K562 (cell line): ENCODE data around the gene EEPD1. TPM values are rescaled to one million over a fixed set of nuclear protein-coding genes. Genes with fewer than 3 reads are reported as not detected.

Experiments used
- ATAC-seq: fragments of 200-7000 bp; cut with Tn5 transposase; 3 replicates; pipeline ENCODE4 v1.9.1; 2020; ENCODE audit warnings: moderate library complexity
- BruUV-seq: library from RNA; stranded (reverse); fragments of 400-500 nt; replicated peaks from 2 replicates; lab custom pipeline; 2021; lab: Mats Ljungman, UMichigan
- CTCF ChIA-PET: fragments of 300-600 bp; formaldehyde crosslinking; extraction: SDS; loops from one replicate; lab custom pipeline; 2021; ENCODE audit warnings: low intra/inter-chr PET ratio; lab: Yijun Ruan, JAX
- POLR2A ChIA-PET: fragments of 300-600, 350-650 bp; sonication (Branson Sonifier 250); formaldehyde crosslinking; extraction: SDS; loops from one replicate; lab custom pipeline; 2021; ENCODE audit warnings: antibody characterized with exemption, inconsistent platforms; lab: Yijun Ruan, JAX
- DNase-seq, 4 experiments: peaks; one replicate each; pipeline versions ENCODE4 v3.0.0 to v3.0.0-alpha.2; 2011 to 2018; ENCODE audit warnings: low spot score in 3 of 4, mixed read lengths in 3 of 4; ENCODE audit errors: extremely low read depth in 1 of 4
- FAIRE-seq: peaks from 2 replicates; lab custom pipeline; 2011; peaks lifted over from hg19 to GRCh38; lab: Jason Lieb, UNC
- H2AFZ ChIP-seq: 2 replicates; pipeline ENCODE4 v1.6.0; 2011; ENCODE audit warnings: low read depth, low read length, control low read depth, inconsistent platforms
- H3K27ac ChIP-seq: fragments of 200-600 bp; 3 replicates; pipeline ENCODE4 v1.8.0; 2011; ENCODE audit warnings: low read depth, mild to moderate bottlenecking, control low read depth, inconsistent platforms, low read length, moderate library complexity, mixed read lengths; ENCODE audit errors: extremely low read depth
- H3K27me3 ChIP-seq, 2 experiments: fragments of 300-600 bp in 1 of 2; 2 replicates in 1 of 2; 3 replicates in 1 of 2; pipeline versions ENCODE4 v1.6.0 to v1.8.0; 2011; ENCODE audit warnings: inconsistent platforms in 2 of 2, low read length in 2 of 2, mild to moderate bottlenecking in 1 of 2, mixed read lengths in 1 of 2, moderate library complexity in 1 of 2; ENCODE audit not compliant: control insufficient read depth in 2 of 2, insufficient read depth in 2 of 2
- H3K36me3 ChIP-seq: fragments of 300-600 bp; 3 replicates; pipeline ENCODE4 v1.8.0; 2011; ENCODE audit warnings: mild to moderate bottlenecking, low read length, inconsistent platforms; ENCODE audit not compliant: control insufficient read depth, insufficient read depth
- H3K4me1 ChIP-seq, 2 experiments: fragments of 200-600 bp in 1 of 2; replicated peaks in 1 of 2; 2 replicates in 1 of 2; 3 replicates in 1 of 2; pipeline versions ENCODE4 v1.5.1 to v1.8.0; 2011; ENCODE audit warnings: inconsistent platforms in 2 of 2, low read length in 2 of 2, mild to moderate bottlenecking in 1 of 2, mixed read lengths in 1 of 2, moderate library complexity in 1 of 2; ENCODE audit not compliant: control insufficient read depth in 2 of 2, insufficient read depth in 2 of 2
- H3K4me2 ChIP-seq: 2 replicates; pipeline ENCODE4 v1.6.1; 2011; ENCODE audit warnings: low read length, control low read depth, inconsistent platforms, mixed read lengths; ENCODE audit not compliant: insufficient read depth
- H3K4me3 ChIP-seq: fragments of 200-600 bp; sonication (generic), shearing (Covaris generic); 2 replicates; pipeline ENCODE4 v1.5.1; 2016; ENCODE audit warnings: control low read depth, inconsistent platforms
- H3K79me2 ChIP-seq: fragments of 200-600 bp; 3 replicates; pipeline ENCODE4 v1.8.0; 2011; ENCODE audit warnings: low read length, inconsistent platforms; ENCODE audit not compliant: control insufficient read depth, insufficient read depth
- H3K9ac ChIP-seq, 2 experiments: 2 replicates each; pipeline versions ENCODE4 v1.6.0 to v1.6.1; 2011; ENCODE audit warnings: low read depth in 2 of 2, low read length in 2 of 2, control low read depth in 1 of 2, inconsistent platforms in 1 of 2, mild to moderate bottlenecking in 1 of 2, mixed read lengths in 1 of 2; ENCODE audit not compliant: insufficient read depth in 1 of 2
- H3K9me1 ChIP-seq: one replicate; pipeline ENCODE4 v1.6.0; 2011; ENCODE audit warnings: inconsistent platforms, mild to moderate bottlenecking, low read length, moderate library complexity; ENCODE audit not compliant: control insufficient read depth, insufficient read depth
- H3K9me3 ChIP-seq: replicated peaks from 2 replicates; pipeline ENCODE4 v1.5.1; 2011; ENCODE audit warnings: low read depth, low read length, inconsistent platforms; ENCODE audit not compliant: control insufficient read depth, insufficient read depth
- H4K20me1 ChIP-seq: replicated peaks from 2 replicates; pipeline ENCODE4 v1.6.1; 2011; ENCODE audit warnings: low read length, inconsistent platforms, mixed read lengths; ENCODE audit not compliant: control insufficient read depth, insufficient read depth
- ATF4 ChIP-seq: fragments of 450-650 bp; formaldehyde crosslinking; IDR thresholded peaks from 2 replicates; pipeline ENCODE4 v1.4.0; 2022; ENCODE audit warnings: mild to moderate bottlenecking, moderate library complexity
- BRCA1 ChIP-seq, 2 experiments: fragments of 450-650 bp in 1 of 2; sonication (generic) in 1 of 2; formaldehyde crosslinking in 1 of 2; IDR thresholded peaks; 2 replicates each; pipeline versions ENCODE4 v1.5.0 to v1.6.1; 2017 to 2020; ENCODE audit warnings: mild to moderate bottlenecking in 1 of 2, missing genetic modification reagents in 1 of 2
- KLF13 ChIP-seq: fragments of 450-650 bp; IDR thresholded peaks from 2 replicates; pipeline ENCODE4 v1.6.1; 2016; ENCODE audit warnings: missing genetic modification characterization, low read depth, mild to moderate bottlenecking, missing compliant biosample characterization, moderate library complexity, borderline replicate concordance
- KLF6 ChIP-seq: fragments of 250-450 bp; sonication (Bioruptor Pico); IDR thresholded peaks from 2 replicates; pipeline ENCODE4 v1.4.0; 2020; ENCODE audit warnings: mild to moderate bottlenecking, moderate library complexity, borderline replicate concordance
- PHF21A ChIP-seq: fragments of 450-650 bp; IDR thresholded peaks from 2 replicates; pipeline ENCODE4 v1.6.1; 2017; ENCODE audit warnings: low read depth, borderline replicate concordance
- POLR3G ChIP-seq: IDR thresholded peaks from 2 replicates; pipeline ENCODE4 v1.6.1; 2011; ENCODE audit not compliant: insufficient read length, insufficient replicate concordance; ENCODE audit errors: extremely low read depth
- ZNF398 ChIP-seq: fragments of 250-450 bp; sonication (Bioruptor Pico); IDR thresholded peaks from 2 replicates; pipeline ENCODE4 v1.8.0; 2021; ENCODE audit warnings: moderate library complexity, mild to moderate bottlenecking, inconsistent platforms
- ZNF444 ChIP-seq: fragments of 250-450 bp; sonication (Bioruptor Pico); IDR thresholded peaks from 2 replicates; pipeline ENCODE4 v1.4.0; 2020; ENCODE audit warnings: mild to moderate bottlenecking, moderate library complexity
- WGBS: fragments of 100-300 bp; shearing (Covaris generic); methylation state at CpG from one replicate; pipeline ENCODE4 v1.1.6; 2016; ENCODE audit warnings: low coverage, mixed read lengths; ENCODE audit not compliant: insufficient coverage; ENCODE audit errors: missing lambda C conversion rate; 5-methylcytosine and 5-hydroxymethylcytosine counted together
- in situ Hi-C: fragments of 300-500 bp; cut with MboI; formaldehyde crosslinking; loops from 4 replicates; pipeline ENCODE4 v1.15.0; 2018; ENCODE audit warnings: inconsistent platforms, mixed read lengths
- intact Hi-C: fragments of 100-400 bp; cut with micrococcal nuclease; formaldehyde crosslinking; loops from 2 replicates; pipeline ENCODE4 v1.14.2; 2022
- polyA plus RNA-seq, 8 experiments: library from polyadenylated mRNA; depleted of rRNA in 4 of 8; stranded (reverse) in 5 of 8; unstranded in 3 of 8; fragments of >200 nt; fragmentation: Nextera tagmentation in 2 of 8; fragmentation: Illumina TruSeq in 1 of 8; extraction: Ambion mirVana in 2 of 8; extraction: Trizol in 1 of 8; gene quantifications; 2 replicates each; pipeline versions ENCODE4 v1.2.1 to v1.2.3, GENCODE V29; 2011 to 2014; ENCODE audit warnings: inconsistent platforms in 1 of 8, missing spikeins in 1 of 8
- total RNA-seq, 7 experiments: library from RNA; depleted of rRNA in 6 of 7; stranded (reverse); fragments of >200 nt in 6 of 7; fragmentation: Illumina TruSeq in 2 of 7; extraction: Trizol in 2 of 7; gene quantifications; 2 replicates each; pipeline versions ENCODE4 v1.2.1 to v1.2.3, GENCODE V29; 2011 to 2021; ENCODE audit warnings: low replicate concordance in 1 of 7
- TF ChIP-seq, protein P1 (sequence below): fragments of 250-450 bp; sonication (Bioruptor Pico); IDR thresholded peaks from 2 replicates; pipeline ENCODE4 v1.5.0; 2020; ENCODE audit warnings: mild to moderate bottlenecking
- TF ChIP-seq, protein P2 (sequence below), 2 experiments: IDR thresholded peaks; 2 replicates each; pipeline ENCODE4 v1.6.1; 2011; ENCODE audit warnings: borderline replicate concordance in 1 of 2, control low read depth in 1 of 2, low read depth in 1 of 2, low read length in 1 of 2, mild to moderate bottlenecking in 1 of 2, mixed read lengths in 1 of 2, moderate library complexity in 1 of 2; ENCODE audit not compliant: insufficient read depth in 1 of 2, insufficient read length in 1 of 2, poor library complexity in 1 of 2, severe bottlenecking in 1 of 2; ENCODE audit errors: extremely low read depth in 1 of 2

The EEPD1 gene
- total and polyA plus RNA-seq, 9 of the 15 experiments (the other 6 are each of a cell fraction or from before 2014, with no cell fraction given), result 0.01 to 1.5 (median 0.74) TPM; not detected in 1

DNA sequence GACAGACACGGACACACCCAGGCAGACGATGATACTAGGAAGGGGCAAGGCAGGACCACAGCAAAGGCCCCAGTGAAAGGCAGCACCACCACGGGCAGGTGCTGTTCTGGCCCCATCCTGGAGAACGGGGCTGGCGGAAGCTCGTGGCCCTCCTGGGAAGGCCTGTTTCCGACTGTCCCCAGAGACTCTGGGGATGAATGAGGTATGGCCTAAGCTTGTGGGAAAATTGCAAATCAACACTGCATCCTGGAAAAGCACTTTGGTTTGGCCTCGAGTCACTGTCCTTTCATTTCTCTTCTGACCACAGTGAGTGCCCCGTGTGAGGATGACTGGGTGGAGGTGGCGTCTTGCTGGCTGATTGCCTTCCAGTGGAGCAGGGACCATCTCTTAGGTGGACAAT is 155.0 kb downstream of the EEPD1 start:
- 11% methylated on average over 10 of the region's 10 CpGs for WGBS
- in situ Hi-C loops (no loop called here), intact Hi-C loops (no loop called here)
- no peaks in the 10 kb centered on the region for H3K36me3 ChIP-seq
- 0 out of 4 replicates have a peak overlapping the region, but pooled peaks of 1 of the 2 experiments have one; percentile 27 for H3K9ac ChIP-seq
- no peak overlapping the region for H2AFZ ChIP-seq
- no peaks in the 10 kb centered on the region for H4K20me1 ChIP-seq
- ChIA-PET POLR2A (no interaction called here), CTCF (no interaction called here)
- ATAC-seq, result no peak
- no peaks in the 10 kb centered on the region for H3K9me1 ChIP-seq
- H3K27ac ChIP-seq, result no peak overlapping the region
- no peak overlapping the region for H3K4me2 ChIP-seq
- H3K9me3 ChIP-seq, result no peaks in the 10 kb centered on the region
- no peak for DNase-seq
- peaks cover 6 to 28% of the 10 kb centered on the region in 2 experiments; a peak in 3 of 5 replicates for H3K27me3 ChIP-seq
- BruUV-seq, result no TSS peak
- H3K4me1 ChIP-seq, result peaks cover 0 to 7% of the 10 kb centered on the region in 2 experiments; a peak in 3 of 5 replicates
- FAIRE-seq, result no peak
- H3K4me3 ChIP-seq, result no peak overlapping the region
- no peaks in the 10 kb centered on the region for H3K79me2 ChIP-seq
- TF ChIP-seq, protein P1, sequence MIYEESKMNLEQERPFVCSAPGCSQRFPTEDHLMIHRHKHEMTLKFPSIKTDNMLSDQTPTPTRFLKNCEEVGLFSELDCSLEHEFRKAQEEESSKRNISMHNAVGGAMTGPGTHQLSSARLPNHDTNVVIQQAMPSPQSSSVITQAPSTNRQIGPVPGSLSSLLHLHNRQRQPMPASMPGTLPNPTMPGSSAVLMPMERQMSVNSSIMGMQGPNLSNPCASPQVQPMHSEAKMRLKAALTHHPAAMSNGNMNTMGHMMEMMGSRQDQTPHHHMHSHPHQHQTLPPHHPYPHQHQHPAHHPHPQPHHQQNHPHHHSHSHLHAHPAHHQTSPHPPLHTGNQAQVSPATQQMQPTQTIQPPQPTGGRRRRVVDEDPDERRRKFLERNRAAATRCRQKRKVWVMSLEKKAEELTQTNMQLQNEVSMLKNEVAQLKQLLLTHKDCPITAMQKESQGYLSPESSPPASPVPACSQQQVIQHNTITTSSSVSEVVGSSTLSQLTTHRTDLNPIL (CRISPR knock-in tag), result no peak
- no peak for TF ChIP-seq ZNF398 (CRISPR knock-in tag)
- TF ChIP-seq POLR3G, result no peak
- TF ChIP-seq PHF21A, result no peak
- TF ChIP-seq, protein P2, sequence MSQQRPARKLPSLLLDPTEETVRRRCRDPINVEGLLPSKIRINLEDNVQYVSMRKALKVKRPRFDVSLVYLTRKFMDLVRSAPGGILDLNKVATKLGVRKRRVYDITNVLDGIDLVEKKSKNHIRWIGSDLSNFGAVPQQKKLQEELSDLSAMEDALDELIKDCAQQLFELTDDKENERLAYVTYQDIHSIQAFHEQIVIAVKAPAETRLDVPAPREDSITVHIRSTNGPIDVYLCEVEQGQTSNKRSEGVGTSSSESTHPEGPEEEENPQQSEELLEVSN (IDR thresholded peaks at IDR 0.05; ENCODE audit: borderline replicate concordance in 1 of 2, extremely low read depth in 1 of 2, insufficient read depth in 1 of 2, insufficient read length in 1 of 2, low read depth in 1 of 2, low read length in 1 of 2, poor library complexity in 1 of 2, severe bottlenecking in 1 of 2), result no peak
- TF ChIP-seq KLF13 (tag), result no peak
- TF ChIP-seq ATF4 (CRISPR knock-in tag), result no peak
- TF ChIP-seq ZNF444 (CRISPR knock-in tag), result no peak
- TF ChIP-seq KLF6 (CRISPR knock-in tag), result no peak
- no peak for TF ChIP-seq BRCA1 (IDR thresholded peaks at IDR 0.05)
- TF ChIP-seq BRCA1 (CRISPR knock-in tag; IDR thresholded peaks at IDR 0.05), result no peak
